ENCODE measurements around the gene PTH2R.
"Not testable (repeated sequence)": the region's sequence is repeated elsewhere in the genome, so short reads cannot be mapped to it uniquely, and the experiment has no call there.

The PTH2R gene

DNA sequence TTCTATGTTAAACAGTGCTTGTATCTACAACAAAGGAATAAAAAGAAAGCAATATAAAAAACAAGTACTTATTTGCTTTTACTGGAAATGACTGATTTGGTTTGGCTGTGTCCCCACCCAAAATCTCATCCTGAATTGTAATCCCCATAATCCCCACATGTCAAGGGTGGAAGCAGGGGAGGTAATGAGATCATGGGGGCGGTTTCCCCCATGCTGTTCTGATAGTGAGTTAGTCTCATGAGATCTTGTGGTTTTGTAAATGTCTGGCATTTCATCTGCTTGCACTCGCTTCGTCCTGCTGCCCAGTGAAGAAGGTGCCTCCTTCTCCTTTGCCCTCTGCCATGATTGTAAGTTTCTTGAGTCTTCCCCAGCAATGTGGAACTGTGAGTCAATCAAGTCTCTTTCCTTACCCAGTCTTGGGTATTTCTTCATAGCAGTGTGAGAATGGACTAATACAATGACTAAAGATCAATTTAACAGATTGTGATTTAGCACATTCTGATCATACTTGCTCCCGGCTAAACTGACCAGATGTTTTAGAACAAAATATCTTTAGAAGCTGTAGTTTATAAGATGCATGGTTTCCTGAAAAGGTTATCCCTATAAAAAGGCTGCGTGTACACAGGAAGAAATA lies 19.9 kb downstream of the PTH2R start:
- TF ChIP-seq, protein P1, sequence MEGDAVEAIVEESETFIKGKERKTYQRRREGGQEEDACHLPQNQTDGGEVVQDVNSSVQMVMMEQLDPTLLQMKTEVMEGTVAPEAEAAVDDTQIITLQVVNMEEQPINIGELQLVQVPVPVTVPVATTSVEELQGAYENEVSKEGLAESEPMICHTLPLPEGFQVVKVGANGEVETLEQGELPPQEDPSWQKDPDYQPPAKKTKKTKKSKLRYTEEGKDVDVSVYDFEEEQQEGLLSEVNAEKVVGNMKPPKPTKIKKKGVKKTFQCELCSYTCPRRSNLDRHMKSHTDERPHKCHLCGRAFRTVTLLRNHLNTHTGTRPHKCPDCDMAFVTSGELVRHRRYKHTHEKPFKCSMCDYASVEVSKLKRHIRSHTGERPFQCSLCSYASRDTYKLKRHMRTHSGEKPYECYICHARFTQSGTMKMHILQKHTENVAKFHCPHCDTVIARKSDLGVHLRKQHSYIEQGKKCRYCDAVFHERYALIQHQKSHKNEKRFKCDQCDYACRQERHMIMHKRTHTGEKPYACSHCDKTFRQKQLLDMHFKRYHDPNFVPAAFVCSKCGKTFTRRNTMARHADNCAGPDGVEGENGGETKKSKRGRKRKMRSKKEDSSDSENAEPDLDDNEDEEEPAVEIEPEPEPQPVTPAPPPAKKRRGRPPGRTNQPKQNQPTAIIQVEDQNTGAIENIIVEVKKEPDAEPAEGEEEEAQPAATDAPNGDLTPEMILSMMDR (IDR thresholded peaks at IDR 0.05; ENCODE audit: borderline replicate concordance, control extremely low read depth, extremely low read depth, insufficient read depth, missing control alignments), result no peak
- no peak for DNase-seq (ENCODE audit: low spot score)
- in situ Hi-C loops (cut with MboI; ENCODE audit: low sequenced_read_pairs, unreplicated experiment), result no loop called here

DNA sequence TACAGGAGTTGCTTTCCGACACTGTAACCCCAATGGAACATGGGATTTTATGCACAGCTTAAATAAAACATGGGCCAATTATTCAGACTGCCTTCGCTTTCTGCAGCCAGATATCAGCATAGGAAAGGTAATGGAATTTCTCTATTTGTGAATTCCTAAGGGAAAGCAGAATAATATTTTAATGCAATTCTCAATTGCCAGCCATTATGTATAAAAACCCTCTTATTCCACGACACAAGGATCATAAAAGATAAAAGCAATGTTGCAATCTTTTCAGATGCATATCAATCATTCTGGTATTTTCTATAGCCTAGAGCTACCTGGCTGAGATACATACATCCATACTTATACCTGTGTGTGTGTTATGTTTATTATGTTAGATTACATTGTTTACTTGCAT lies 31.2 kb downstream of the PTH2R start:
- TF ChIP-seq, protein P1 (IDR thresholded peaks at IDR 0.05; ENCODE audit: borderline replicate concordance, control extremely low read depth, extremely low read depth, insufficient read depth, missing control alignments), result no peak
- DNase-seq (ENCODE audit: low spot score), result no peak
- in situ Hi-C loops (cut with MboI; ENCODE audit: low sequenced_read_pairs, unreplicated experiment), result no loop called here

DNA sequence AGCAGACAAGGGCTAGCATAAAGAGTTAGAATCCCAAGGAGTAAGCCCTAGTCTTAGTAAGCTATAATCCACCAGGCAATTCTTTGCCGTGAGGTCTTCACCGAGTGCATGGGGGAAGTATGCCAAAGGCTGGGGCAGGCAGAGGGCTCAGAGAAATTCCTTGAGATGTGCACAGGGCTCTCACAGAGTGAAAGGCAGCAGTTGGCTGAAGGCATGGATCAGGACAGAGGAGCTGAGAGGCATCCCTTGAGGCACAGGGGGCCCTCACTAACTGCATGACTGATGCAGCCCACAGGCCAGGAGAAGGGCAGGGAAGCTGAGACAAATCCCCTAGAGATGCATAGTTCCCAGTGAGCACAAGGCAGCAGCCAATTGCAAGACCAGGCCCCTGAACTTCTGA lies 34.1 kb downstream of the PTH2R start:
- no peak for DNase-seq (ENCODE audit: low spot score)
- in situ Hi-C loops (cut with MboI; ENCODE audit: low sequenced_read_pairs, unreplicated experiment), result no loop called here
- TF ChIP-seq, protein P1 (IDR thresholded peaks at IDR 0.05; ENCODE audit: borderline replicate concordance, control extremely low read depth, extremely low read depth, insufficient read depth, missing control alignments), result no peak

DNA sequence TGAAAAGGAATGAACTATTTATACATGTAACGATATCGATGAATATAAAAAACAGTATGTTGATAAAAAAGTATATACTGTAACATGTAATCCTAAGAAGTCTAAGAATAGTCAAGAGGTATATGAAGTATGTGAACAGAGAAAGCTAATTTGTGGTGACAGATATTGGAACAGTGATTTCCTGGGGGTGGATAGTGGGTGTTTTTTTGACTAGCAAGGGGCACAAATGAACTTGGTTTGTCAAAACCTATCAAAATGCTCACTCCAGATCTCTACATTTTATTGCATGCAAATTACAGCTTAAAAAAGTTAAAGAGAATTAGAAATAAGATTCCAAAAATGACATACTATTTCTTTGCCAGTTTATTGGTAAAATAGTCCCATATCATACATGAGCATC lies 35.4 kb downstream of the PTH2R start:
- in situ Hi-C loops (cut with MboI; ENCODE audit: low sequenced_read_pairs, unreplicated experiment), result no loop called here
- TF ChIP-seq, protein P1 (IDR thresholded peaks at IDR 0.05; ENCODE audit: borderline replicate concordance, control extremely low read depth, extremely low read depth, insufficient read depth, missing control alignments), result no peak

DNA sequence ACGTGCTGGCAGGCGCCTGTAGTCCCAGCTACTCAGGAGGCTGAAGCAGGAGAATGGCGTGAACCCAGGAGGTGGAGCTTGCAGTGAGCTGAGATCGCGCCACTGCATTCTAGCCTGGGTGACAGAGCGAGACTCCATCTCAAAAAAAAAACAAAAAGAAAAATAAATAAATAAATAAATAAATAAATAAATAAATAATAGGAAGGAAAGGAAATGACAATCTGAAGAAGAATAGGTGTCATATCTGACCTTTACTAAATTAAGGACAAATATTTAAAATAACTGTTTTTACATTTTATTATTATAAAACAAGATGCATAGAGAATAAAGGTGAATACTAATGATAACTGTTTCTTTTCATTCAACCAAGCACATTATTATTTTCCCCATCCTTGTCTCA lies 40.9 kb downstream of the PTH2R start:
- in situ Hi-C loops (cut with MboI; ENCODE audit: low sequenced_read_pairs, unreplicated experiment); DNase-seq (ENCODE audit: low spot score): not testable (repeated sequence)

More for the DNA sequence above, 35.4 kb downstream of the PTH2R start:
- no peak for DNase-seq (ENCODE audit: low spot score)

DNA sequence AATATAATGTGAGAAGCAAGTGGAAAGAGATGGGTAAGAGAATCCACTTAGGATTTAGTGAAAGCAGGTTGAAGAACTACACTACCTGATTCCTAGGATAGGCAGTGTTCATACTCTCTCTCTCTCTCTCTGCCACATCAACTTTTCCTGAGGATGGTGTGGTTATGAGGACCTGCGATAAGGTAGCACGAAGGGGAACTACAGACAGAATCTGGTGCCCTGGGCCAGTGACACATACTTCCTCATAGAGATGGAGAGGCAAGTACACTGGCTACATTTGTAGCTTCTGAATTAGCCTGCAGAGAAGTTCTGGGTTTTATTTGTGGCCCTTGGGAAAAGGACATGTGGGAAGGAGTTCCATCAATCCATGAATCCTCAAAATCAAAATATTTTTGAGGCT lies 44.5 kb downstream of the PTH2R start:
- TF ChIP-seq, protein P1 (IDR thresholded peaks at IDR 0.05; ENCODE audit: borderline replicate concordance, control extremely low read depth, extremely low read depth, insufficient read depth, missing control alignments), result no peak
- in situ Hi-C loops (cut with MboI; ENCODE audit: low sequenced_read_pairs, unreplicated experiment), result loop anchor here (25.0 kb wide), 1 partner anchor 761 kb away; no protein-coding TSS in a partner anchor
- DNase-seq (ENCODE audit: low spot score), result no peak

DNA sequence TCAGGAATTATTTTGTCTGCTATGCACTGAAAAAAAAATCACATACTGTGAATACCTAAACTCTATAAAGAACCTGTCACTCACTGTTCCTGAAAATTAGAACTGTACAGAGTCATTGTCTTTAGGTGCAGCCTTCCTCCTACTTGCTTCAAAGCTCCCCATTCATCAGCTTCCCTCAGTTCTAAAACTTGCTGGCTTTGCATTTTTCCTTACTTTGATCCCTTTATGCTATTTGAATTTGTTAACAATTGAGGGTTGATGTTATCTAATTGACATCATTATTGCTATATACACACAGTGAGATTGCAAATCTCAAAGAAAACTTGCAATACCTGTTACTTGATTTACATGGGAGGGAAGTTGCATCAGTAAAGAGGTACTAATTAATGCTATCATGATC lies 48.3 kb downstream of the PTH2R start:
- in situ Hi-C loops (cut with MboI; ENCODE audit: low sequenced_read_pairs, unreplicated experiment), result loop anchor here (25.0 kb wide), 1 partner anchor 757 kb away; no protein-coding TSS in a partner anchor
- TF ChIP-seq, protein P1 (IDR thresholded peaks at IDR 0.05; ENCODE audit: borderline replicate concordance, control extremely low read depth, extremely low read depth, insufficient read depth, missing control alignments), result no peak
- DNase-seq (ENCODE audit: low spot score), result no peak

Data from GM13976 (cell line).